Esophagus muscularis mucosa (tissue), 4 donors: ENCODE measurements around the gene MTCL1.

Experiments
- EP300 ChIP-seq: sonication (generic); formaldehyde crosslinking; IDR thresholded peaks from one replicate; pipeline ENCODE4 v1.6.1; 2017; ENCODE audit warnings: antibody characterized with exemption
- POLR2A ChIP-seq: fragments of 450-650 bp; IDR thresholded peaks from one replicate; pipeline ENCODE4 v1.6.1; 2017; ENCODE audit warnings: antibody characterized with exemption, moderate library complexity, mild to moderate bottlenecking, low read depth
- POLR2AphosphoS5 ChIP-seq, 2 donors: sonication (generic); formaldehyde crosslinking; IDR thresholded peaks; one replicate each; pipeline ENCODE4 v1.6.1; 2017; ENCODE audit warnings: antibody characterized with exemption in 2 of 2
- TF ChIP-seq, protein P1 (sequence below), 3 experiments: fragments of 200-600 bp in 2 of 3; fragments of 450-650 bp in 1 of 3; sonication (generic) in 2 of 3; IDR thresholded peaks; one replicate each; pipeline ENCODE4 v1.5.1; 2017 to 2019; ENCODE audit warnings: antibody characterized with exemption in 3 of 3, mild to moderate bottlenecking in 2 of 3, moderate library complexity in 1 of 3

GRCh38 chr18:8681196-8681595 lies 24.2 kb upstream of the MTCL1 start:
- TF ChIP-seq, protein P1, sequence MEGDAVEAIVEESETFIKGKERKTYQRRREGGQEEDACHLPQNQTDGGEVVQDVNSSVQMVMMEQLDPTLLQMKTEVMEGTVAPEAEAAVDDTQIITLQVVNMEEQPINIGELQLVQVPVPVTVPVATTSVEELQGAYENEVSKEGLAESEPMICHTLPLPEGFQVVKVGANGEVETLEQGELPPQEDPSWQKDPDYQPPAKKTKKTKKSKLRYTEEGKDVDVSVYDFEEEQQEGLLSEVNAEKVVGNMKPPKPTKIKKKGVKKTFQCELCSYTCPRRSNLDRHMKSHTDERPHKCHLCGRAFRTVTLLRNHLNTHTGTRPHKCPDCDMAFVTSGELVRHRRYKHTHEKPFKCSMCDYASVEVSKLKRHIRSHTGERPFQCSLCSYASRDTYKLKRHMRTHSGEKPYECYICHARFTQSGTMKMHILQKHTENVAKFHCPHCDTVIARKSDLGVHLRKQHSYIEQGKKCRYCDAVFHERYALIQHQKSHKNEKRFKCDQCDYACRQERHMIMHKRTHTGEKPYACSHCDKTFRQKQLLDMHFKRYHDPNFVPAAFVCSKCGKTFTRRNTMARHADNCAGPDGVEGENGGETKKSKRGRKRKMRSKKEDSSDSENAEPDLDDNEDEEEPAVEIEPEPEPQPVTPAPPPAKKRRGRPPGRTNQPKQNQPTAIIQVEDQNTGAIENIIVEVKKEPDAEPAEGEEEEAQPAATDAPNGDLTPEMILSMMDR (IDR thresholded peaks at IDR 0.05): no peak
- no peak for TF ChIP-seq POLR2A
- no peak for TF ChIP-seq POLR2AphosphoS5 (IDR thresholded peaks at IDR 0.05)
- TF ChIP-seq EP300: no peak
